A549 (cell line): ENCODE data around the gene PTPN22. TPM values are rescaled to one million over a fixed set of nuclear protein-coding genes. Genes with fewer than 3 reads are reported as not detected.

Source experiments
- ATAC-seq, 2 experiments: fragments of 200-7000 bp in 1 of 2; fragments of >200 bp in 1 of 2; cut with Nextera tagmentation in 1 of 2; cut with Tn5 transposase in 1 of 2; 3 replicates each; pipeline versions ENCODE4 v1.8.0 to v1.9.1; 2018 to 2020; ENCODE audit warnings: mild to moderate bottlenecking in 1 of 2, moderate library complexity in 1 of 2
- CTCF ChIA-PET: fragments of 300-600 bp; sonication (Branson Sonifier 250); formaldehyde crosslinking; extraction: SDS; loops from one replicate; lab custom pipeline; 2021; ENCODE audit warnings: antibody characterized with exemption, inconsistent platforms; lab: Yijun Ruan, JAX
- POLR2A ChIA-PET: fragments of 350-600 bp; formaldehyde crosslinking; extraction: SDS; loops from one replicate; lab custom pipeline; 2021; ENCODE audit warnings: antibody characterized with exemption, inconsistent platforms; lab: Yijun Ruan, JAX
- DNase-seq, 2 experiments: peaks; one replicate each; pipeline versions ENCODE4 v3.0.0 to v3.0.0-alpha.2; 2011 to 2016; ENCODE audit warnings: low read depth in 1 of 2, low spot score in 1 of 2
- FAIRE-seq: peaks from 2 replicates; lab custom pipeline; 2011; peaks lifted over from hg19 to GRCh38; lab: Jason Lieb, UNC
- H3K27ac ChIP-seq, 2 experiments: fragments of >200 bp; sonication (Bioruptor Twin); formaldehyde crosslinking; 3 replicates each; pipeline ENCODE4 v1.5.1; 2016 to 2017
- H3K4me1 ChIP-seq: fragments of >200 bp; sonication (Bioruptor Twin); formaldehyde crosslinking; 3 replicates; pipeline ENCODE4 v1.6.1; 2016
- H3K4me2 ChIP-seq: fragments of >200 bp; sonication (Bioruptor Twin); formaldehyde crosslinking; 3 replicates; pipeline ENCODE4 v1.6.1; 2016
- H3K4me3 ChIP-seq: fragments of >200 bp; sonication (Bioruptor Twin); formaldehyde crosslinking; 3 replicates; pipeline ENCODE4 v1.5.1; 2016
- H3K9me3 ChIP-seq: fragments of >200 bp; sonication (Bioruptor Twin); formaldehyde crosslinking; 3 replicates; pipeline ENCODE4 v1.6.1; 2016
- CBX2 ChIP-seq: fragments of 200-600 bp; sonication (generic); IDR thresholded peaks from 2 replicates; pipeline ENCODE4 v1.6.1; 2016; ENCODE audit warnings: low read depth, mild to moderate bottlenecking, borderline replicate concordance
- CBX8 ChIP-seq: fragments of 200-600 bp; sonication (generic); IDR thresholded peaks from 2 replicates; pipeline ENCODE4 v1.6.1; 2016
- CEBPB ChIP-seq, 2 experiments: fragments of >200 bp in 1 of 2; sonication (Bioruptor Twin) in 1 of 2; formaldehyde crosslinking in 1 of 2; IDR thresholded peaks; 2 replicates each; pipeline ENCODE4 v1.6.1; 2012 to 2016
- CHD2 ChIP-seq: fragments of 150-350 bp; IDR thresholded peaks from 2 replicates; pipeline ENCODE4 v1.6.1; 2014; ENCODE audit warnings: low read length; ENCODE audit not compliant: partially characterized antibody
- CHD4 ChIP-seq: fragments of 200-600 bp; sonication (generic); IDR thresholded peaks from 2 replicates; pipeline ENCODE4 v1.6.1; 2016; ENCODE audit warnings: antibody characterized with exemption, mild to moderate bottlenecking, borderline replicate concordance
- EHF ChIP-seq: fragments of 250-450 bp; sonication (Bioruptor Pico); IDR thresholded peaks from 2 replicates; pipeline ENCODE4 v1.5.0; 2020; ENCODE audit warnings: mild to moderate bottlenecking
- ESRRA ChIP-seq: fragments of 150-350 bp; IDR thresholded peaks from 2 replicates; pipeline ENCODE4 v1.6.1; 2014; ENCODE audit warnings: mild to moderate bottlenecking, low read length, borderline replicate concordance
- FOSB ChIP-seq: fragments of 250-450 bp; sonication (Bioruptor Pico); IDR thresholded peaks from 2 replicates; pipeline ENCODE4 v1.5.0; 2020; ENCODE audit warnings: mild to moderate bottlenecking, moderate library complexity
- FOSL2 ChIP-seq, 2 experiments: fragments of 450-650 bp in 1 of 2; fragments of >200 bp in 1 of 2; sonication (Bioruptor Twin) in 1 of 2; formaldehyde crosslinking; IDR thresholded peaks; 2 replicates each; pipeline versions ENCODE4 v1.5.0 to v1.6.1; 2016 to 2020; ENCODE audit warnings: mild to moderate bottlenecking in 1 of 2, moderate library complexity in 1 of 2
- HDAC2 ChIP-seq: fragments of 200-600 bp; sonication (generic); IDR thresholded peaks from 2 replicates; pipeline ENCODE4 v1.6.1; 2016
- HES2 ChIP-seq: fragments of >200 bp; sonication (Bioruptor Twin); formaldehyde crosslinking; IDR thresholded peaks from 2 replicates; pipeline ENCODE4 v1.6.1; 2016
- HEYL ChIP-seq: fragments of 250-450 bp; sonication (Bioruptor Pico); IDR thresholded peaks from 2 replicates; pipeline ENCODE4 v1.8.0; 2021; ENCODE audit warnings: mild to moderate bottlenecking, moderate library complexity
- HOXA7 ChIP-seq: fragments of 250-450 bp; sonication (Bioruptor Pico); IDR thresholded peaks from 2 replicates; pipeline ENCODE4 v1.5.0; 2020; ENCODE audit warnings: mild to moderate bottlenecking, moderate library complexity
- HOXB5 ChIP-seq: fragments of 250-450 bp; sonication (Bioruptor Pico); IDR thresholded peaks from 2 replicates; pipeline ENCODE4 v1.5.0; 2020; ENCODE audit warnings: mild to moderate bottlenecking, moderate library complexity
- JUN ChIP-seq, 2 experiments: fragments of >200 bp; sonication (Bioruptor Twin); formaldehyde crosslinking; IDR thresholded peaks; 2 replicates in 1 of 2; 3 replicates in 1 of 2; pipeline ENCODE4 v1.6.1; 2016 to 2017
- JUNB ChIP-seq: fragments of >200 bp; sonication (Bioruptor Twin); formaldehyde crosslinking; IDR thresholded peaks from 2 replicates; pipeline ENCODE4 v1.6.1; 2016
- KDM5A ChIP-seq: fragments of 200-600 bp; sonication (generic); IDR thresholded peaks from 2 replicates; pipeline ENCODE4 v1.6.1; 2016; ENCODE audit warnings: antibody characterized with exemption, mild to moderate bottlenecking
- MAFK ChIP-seq: fragments of 450-650 bp; IDR thresholded peaks from 2 replicates; pipeline ENCODE4 v1.6.1; 2014; ENCODE audit not compliant: partially characterized antibody
- NPAS2 ChIP-seq: fragments of 250-450 bp; sonication (Bioruptor Pico); IDR thresholded peaks from 2 replicates; pipeline ENCODE4 v1.8.0; 2022; ENCODE audit warnings: mild to moderate bottlenecking, moderate library complexity, borderline replicate concordance
- NR3C1 ChIP-seq: fragments of >200 bp; sonication (Bioruptor Twin); formaldehyde crosslinking; IDR thresholded peaks from 3 replicates; pipeline ENCODE4 v1.6.1; 2017
- POLR2A ChIP-seq: IDR thresholded peaks from 2 replicates; pipeline ENCODE4 v1.6.1; 2012; ENCODE audit warnings: mild to moderate bottlenecking, low read length
- POLR2AphosphoS2 ChIP-seq: conservative IDR thresholded peaks from 2 replicates; pipeline ENCODE4 v1.6.1; 2012; ENCODE audit warnings: low read length, improper control_type of control experiment, inconsistent platforms
- RAD21 ChIP-seq, 2 experiments: fragments of >200 bp in 1 of 2; sonication (Bioruptor Twin) in 1 of 2; formaldehyde crosslinking in 1 of 2; IDR thresholded peaks in 1 of 2; conservative IDR thresholded peaks in 1 of 2; 2 replicates in 1 of 2; 3 replicates in 1 of 2; pipeline ENCODE4 v1.6.1; 2012 to 2018; ENCODE audit warnings: inconsistent platforms in 1 of 2
- RARB ChIP-seq: fragments of 250-450 bp; sonication (Bioruptor Pico); IDR thresholded peaks from 2 replicates; pipeline ENCODE4 v1.8.0; 2021; ENCODE audit warnings: mild to moderate bottlenecking, moderate library complexity
- USF2 ChIP-seq: fragments of 450-650 bp; IDR thresholded peaks from 2 replicates; pipeline ENCODE4 v1.6.1; 2014; ENCODE audit warnings: antibody characterized with exemption
- ZFP36 ChIP-seq: fragments of 450-650 bp; IDR thresholded peaks from 2 replicates; pipeline ENCODE4 v1.6.1; 2014; ENCODE audit warnings: borderline replicate concordance; ENCODE audit not compliant: partially characterized antibody
- ZSCAN20 ChIP-seq: fragments of 250-450 bp; sonication (Bioruptor Pico); IDR thresholded peaks from 2 replicates; pipeline ENCODE4 v1.8.0; 2022; ENCODE audit warnings: mild to moderate bottlenecking, moderate library complexity
- WGBS: methylation state at CpG from one replicate; pipeline ENCODE4 v1.1.6; 2017; ENCODE audit errors: missing lambda C conversion rate; 5-methylcytosine and 5-hydroxymethylcytosine counted together
- polyA plus RNA-seq, 4 experiments: library from polyadenylated mRNA; depleted of rRNA in 3 of 4; stranded (reverse); fragments of >200 nt; fragmentation: RNase III in 1 of 4; extraction: RNeasy Plus Mini Kit Qiagen cat#74134 plus additional on column Dnase treatment in 1 of 4; gene quantifications; 2 replicates in 3 of 4; 3 replicates in 1 of 4; pipeline ENCODE4 v1.2.3, GENCODE V29; 2011 to 2017
- TF ChIP-seq, protein P1 (sequence below): IDR thresholded peaks from 2 replicates; pipeline ENCODE4 v1.6.1; 2012; ENCODE audit warnings: low read depth, borderline replicate concordance
- TF ChIP-seq, protein P2 (sequence below): fragments of >200 bp; sonication (Bioruptor Twin); formaldehyde crosslinking; IDR thresholded peaks from 3 replicates; pipeline ENCODE4 v1.5.1; 2016
- TF ChIP-seq, protein P3 (sequence below): fragments of >200 bp; sonication (Bioruptor Twin); formaldehyde crosslinking; IDR thresholded peaks from 3 replicates; pipeline ENCODE4 v1.6.1; 2016

Gene PTPN22
- polyA plus RNA-seq, 2 of the 4 experiments (the other 2 are of a cell fraction) = not detected

GRCh38 chr1:113849072-113849471 is 22.4 kb downstream of the PTPN22 start:
- Histone ChIP-seq H3K27ac (no peak overlapping the region), H3K4me2 (no peak overlapping the region), H3K9me3 (peaks cover 7% of the 10 kb centered on the region; the same call in 1 of the 3 replicates), H3K4me3 (no peak overlapping the region), H3K4me1 (no peaks in the 10 kb centered on the region)
- no peak for FAIRE-seq
- CTCF ChIA-PET = no interaction called here
- POLR2A ChIA-PET = no interaction called here
- DNase-seq = no peak
- no peak for TF ChIP-seq FOSB
- no peak for TF ChIP-seq HES2
- TF ChIP-seq CBX8 = no peak
- no peak for TF ChIP-seq HOXB5 (CRISPR knock-in tag)
- TF ChIP-seq EHF (CRISPR knock-in tag) = no peak
- TF ChIP-seq ZSCAN20 (CRISPR knock-in tag) = no peak
- no peak for TF ChIP-seq POLR2A
- TF ChIP-seq, protein P1, sequence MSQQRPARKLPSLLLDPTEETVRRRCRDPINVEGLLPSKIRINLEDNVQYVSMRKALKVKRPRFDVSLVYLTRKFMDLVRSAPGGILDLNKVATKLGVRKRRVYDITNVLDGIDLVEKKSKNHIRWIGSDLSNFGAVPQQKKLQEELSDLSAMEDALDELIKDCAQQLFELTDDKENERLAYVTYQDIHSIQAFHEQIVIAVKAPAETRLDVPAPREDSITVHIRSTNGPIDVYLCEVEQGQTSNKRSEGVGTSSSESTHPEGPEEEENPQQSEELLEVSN = no peak
- no peak for TF ChIP-seq USF2
- no peak for TF ChIP-seq ESRRA
- TF ChIP-seq KDM5A = no peak
- TF ChIP-seq CEBPB (IDR thresholded peaks at IDR 0.05) = no peak
- TF ChIP-seq NR3C1 = no peak
- TF ChIP-seq CBX2 = no peak
- ATAC-seq = no peak

- TF ChIP-seq CBX2 = no peak
- no peak for TF ChIP-seq JUNB
- no peak for TF ChIP-seq HEYL (CRISPR knock-in tag)
- TF ChIP-seq HOXA7 (CRISPR knock-in tag) = no peak
- no peak for TF ChIP-seq CHD4
- no peak for TF ChIP-seq FOSL2 (IDR thresholded peaks at IDR 0.05)
- no peak for TF ChIP-seq FOSL2 (CRISPR knock-in tag; IDR thresholded peaks at IDR 0.05)
- no peak for TF ChIP-seq RAD21 (conservative IDR thresholded peaks at IDR 0.05 in 1 of 2, IDR thresholded peaks at IDR 0.05 in 1 of 2)
- no peak for TF ChIP-seq JUN (IDR thresholded peaks at IDR 0.05)
- TF ChIP-seq NPAS2 (CRISPR knock-in tag) = no peak
- no peak for TF ChIP-seq CHD2
- TF ChIP-seq FOSB = no peak
- TF ChIP-seq, protein P2, sequence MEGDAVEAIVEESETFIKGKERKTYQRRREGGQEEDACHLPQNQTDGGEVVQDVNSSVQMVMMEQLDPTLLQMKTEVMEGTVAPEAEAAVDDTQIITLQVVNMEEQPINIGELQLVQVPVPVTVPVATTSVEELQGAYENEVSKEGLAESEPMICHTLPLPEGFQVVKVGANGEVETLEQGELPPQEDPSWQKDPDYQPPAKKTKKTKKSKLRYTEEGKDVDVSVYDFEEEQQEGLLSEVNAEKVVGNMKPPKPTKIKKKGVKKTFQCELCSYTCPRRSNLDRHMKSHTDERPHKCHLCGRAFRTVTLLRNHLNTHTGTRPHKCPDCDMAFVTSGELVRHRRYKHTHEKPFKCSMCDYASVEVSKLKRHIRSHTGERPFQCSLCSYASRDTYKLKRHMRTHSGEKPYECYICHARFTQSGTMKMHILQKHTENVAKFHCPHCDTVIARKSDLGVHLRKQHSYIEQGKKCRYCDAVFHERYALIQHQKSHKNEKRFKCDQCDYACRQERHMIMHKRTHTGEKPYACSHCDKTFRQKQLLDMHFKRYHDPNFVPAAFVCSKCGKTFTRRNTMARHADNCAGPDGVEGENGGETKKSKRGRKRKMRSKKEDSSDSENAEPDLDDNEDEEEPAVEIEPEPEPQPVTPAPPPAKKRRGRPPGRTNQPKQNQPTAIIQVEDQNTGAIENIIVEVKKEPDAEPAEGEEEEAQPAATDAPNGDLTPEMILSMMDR = no peak
- TF ChIP-seq, protein P3, sequence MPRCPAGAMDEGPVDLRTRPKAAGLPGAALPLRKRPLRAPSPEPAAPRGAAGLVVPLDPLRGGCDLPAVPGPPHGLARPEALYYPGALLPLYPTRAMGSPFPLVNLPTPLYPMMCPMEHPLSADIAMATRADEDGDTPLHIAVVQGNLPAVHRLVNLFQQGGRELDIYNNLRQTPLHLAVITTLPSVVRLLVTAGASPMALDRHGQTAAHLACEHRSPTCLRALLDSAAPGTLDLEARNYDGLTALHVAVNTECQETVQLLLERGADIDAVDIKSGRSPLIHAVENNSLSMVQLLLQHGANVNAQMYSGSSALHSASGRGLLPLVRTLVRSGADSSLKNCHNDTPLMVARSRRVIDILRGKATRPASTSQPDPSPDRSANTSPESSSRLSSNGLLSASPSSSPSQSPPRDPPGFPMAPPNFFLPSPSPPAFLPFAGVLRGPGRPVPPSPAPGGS = no peak
- no peak for TF ChIP-seq HDAC2
- no peak for TF ChIP-seq MAFK
- no peak for TF ChIP-seq RARB (CRISPR knock-in tag)
- no peak for TF ChIP-seq POLR2AphosphoS2
- TF ChIP-seq ZFP36 = no peak
- ChIA-PET CTCF (no interaction called here), POLR2A (no interaction called here)
- Histone ChIP-seq H3K9me3 (peaks cover 7% of the 10 kb centered on the region; the same call in 1 of the 3 replicates), H3K4me3 (no peak overlapping the region), H3K4me1 (no peaks in the 10 kb centered on the region), H3K4me2 (no peak overlapping the region), H3K27ac (no peak overlapping the region)
- DNase-seq (no peak), ATAC-seq (no peak), FAIRE-seq (no peak)
- 24% methylated on average over 2 of the region's 2 CpGs for WGBS
Measured at GRCh38 chr1:113846391-113847035, 25.0 kb downstream of the PTPN22 start.
